Amniotic stem cell (primary cell): ENCODE data around the gene NEDD9.

Experiments
- DNase-seq: peaks from one replicate; lab custom pipeline; 2025; lab: John Stamatoyannopoulos, UW

The NEDD9 gene

GRCh38 chr6:11177271-11177670 is 55.2 kb downstream of the NEDD9 start:
- DNase-seq, result no peak

GRCh38 chr6:11174242-11174611 is 58.2 kb downstream of the NEDD9 start:
- DNase-seq, result no peak

GRCh38 chr6:11172501-11173327 is 59.8 kb downstream of the NEDD9 start:
- DNase-seq, result no peak

- DNase-seq, result no peak
Observed at GRCh38 chr6:11171952-11172351, 60.5 kb downstream of the NEDD9 start.

- no peak for DNase-seq
Observed at GRCh38 chr6:11168091-11168635, 64.3 kb downstream of the NEDD9 start.

GRCh38 chr6:11166948-11167347 is 65.5 kb downstream of the NEDD9 start:
- DNase-seq, result no peak

- no peak for DNase-seq
Observed at GRCh38 chr6:11164717-11165646, 67.5 kb downstream of the NEDD9 start.

GRCh38 chr6:11163932-11164331 is 68.5 kb downstream of the NEDD9 start:
- DNase-seq, result no peak

- DNase-seq, result no peak
Observed at GRCh38 chr6:11162262-11162661, 70.2 kb downstream of the NEDD9 start.

GRCh38 chr6:11161031-11161956 is 71.2 kb downstream of the NEDD9 start:
- DNase-seq, result no peak

GRCh38 chr6:11160199-11160598 is 72.3 kb downstream of the NEDD9 start:
- DNase-seq, result no peak

GRCh38 chr6:11155589-11155988 is 76.9 kb downstream of the NEDD9 start:
- no peak for DNase-seq

GRCh38 chr6:11153447-11153846 is 79.0 kb downstream of the NEDD9 start:
- DNase-seq, result no peak

- no peak for DNase-seq
Observed at GRCh38 chr6:11152581-11152980, 79.9 kb downstream of the NEDD9 start.

- no peak for DNase-seq
Observed at GRCh38 chr6:11151488-11151887, 81.0 kb downstream of the NEDD9 start.

- DNase-seq, result no peak
Observed at GRCh38 chr6:11149551-11149950, 82.9 kb downstream of the NEDD9 start.

GRCh38 chr6:11146117-11146826 is 86.2 kb downstream of the NEDD9 start:
- no peak for DNase-seq

GRCh38 chr6:11144393-11144851 is 88.0 kb downstream of the NEDD9 start:
- DNase-seq, result peak; percentile 31

- peak; percentile 16 for DNase-seq
Observed at GRCh38 chr6:11143394-11144371, 88.8 kb downstream of the NEDD9 start.
